Activated effector memory CD4-positive, alpha-beta T cell treated with anti-CD3 and anti-CD28 coated beads, Interleukin-2, amount 50 U/mL, for 16 hours (primary cell): Measurements from ENCODE around the gene LINC01488.

Source experiments
- DNase-seq: peaks from one replicate; pipeline ENCODE4 v3.0.0-alpha.2; 2020

LINC01488 gene

GRCh38 chr11:69481393-69481844 lies at the start of gene LINC01488:
LINC01488 (plus strand) TSS chr11:69481663.
- DNase-seq: no peak

- no peak for DNase-seq
Measured at GRCh38 chr11:69431893-69432738, 49.3 kb upstream of the LINC01488 start.

GRCh38 chr11:69433741-69434140 lies 47.7 kb upstream of the LINC01488 start:
- no peak for DNase-seq

- DNase-seq: no peak
Measured at GRCh38 chr11:69434471-69434931, 47.0 kb upstream of the LINC01488 start.

GRCh38 chr11:69435161-69435986 lies 46.1 kb upstream of the LINC01488 start:
- DNase-seq: no peak

GRCh38 chr11:69436041-69436982 lies 45.2 kb upstream of the LINC01488 start:
- no peak for DNase-seq

GRCh38 chr11:69437001-69437875 lies 44.2 kb upstream of the LINC01488 start:
- DNase-seq: no peak

- no peak for DNase-seq
Measured at GRCh38 chr11:69437876-69438205, 43.6 kb upstream of the LINC01488 start.

GRCh38 chr11:69438286-69438920 lies 43.1 kb upstream of the LINC01488 start:
- no peak for DNase-seq

- no peak for DNase-seq
Measured at GRCh38 chr11:69439127-69439526, 42.3 kb upstream of the LINC01488 start.

- no peak for DNase-seq
Measured at GRCh38 chr11:69439651-69440464, 41.6 kb upstream of the LINC01488 start.

- no peak for DNase-seq
Measured at GRCh38 chr11:69440876-69441275, 40.6 kb upstream of the LINC01488 start.

GRCh38 chr11:69442012-69442806 lies 39.3 kb upstream of the LINC01488 start:
- DNase-seq: no peak

GRCh38 chr11:69442807-69443137 lies 38.7 kb upstream of the LINC01488 start:
- DNase-seq: no peak

GRCh38 chr11:69443138-69443967 lies 38.1 kb upstream of the LINC01488 start:
- DNase-seq: peak; percentile 89

GRCh38 chr11:69443968-69444364 lies 37.5 kb upstream of the LINC01488 start:
- DNase-seq: no peak

- no peak for DNase-seq
Measured at GRCh38 chr11:69444381-69445130, 36.9 kb upstream of the LINC01488 start.

- no peak for DNase-seq
Measured at GRCh38 chr11:69445131-69445470, 36.4 kb upstream of the LINC01488 start.
